Measurements from ENCODE around the gene MZT2B.
"Not testable (repeated sequence)": the region's sequence is repeated elsewhere in the genome, so short reads cannot be mapped to it uniquely, and the experiment has no call there.

MZT2B gene

DNA sequence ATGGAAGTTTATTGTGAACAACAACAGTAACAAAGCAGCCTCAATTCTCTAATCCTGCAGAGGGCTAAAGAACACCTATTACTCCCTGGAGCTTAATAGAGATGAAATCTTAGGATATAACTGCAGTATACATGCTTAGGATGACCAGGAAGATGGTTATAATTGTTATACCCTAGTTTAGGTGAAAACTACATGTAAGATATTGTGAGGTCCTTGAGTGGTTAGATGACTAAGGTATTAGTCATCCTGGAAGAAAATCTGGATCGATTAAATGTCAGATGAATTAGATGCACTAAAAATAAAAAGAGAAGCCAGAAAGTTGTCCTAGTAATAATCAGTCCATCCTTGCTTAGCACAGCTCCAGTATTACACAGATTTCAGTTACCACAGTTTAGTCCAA lies 38.4 kb downstream of the MZT2B start:
- not testable (repeated sequence) for H3K4me1 Mint-ChIP-seq

DNA sequence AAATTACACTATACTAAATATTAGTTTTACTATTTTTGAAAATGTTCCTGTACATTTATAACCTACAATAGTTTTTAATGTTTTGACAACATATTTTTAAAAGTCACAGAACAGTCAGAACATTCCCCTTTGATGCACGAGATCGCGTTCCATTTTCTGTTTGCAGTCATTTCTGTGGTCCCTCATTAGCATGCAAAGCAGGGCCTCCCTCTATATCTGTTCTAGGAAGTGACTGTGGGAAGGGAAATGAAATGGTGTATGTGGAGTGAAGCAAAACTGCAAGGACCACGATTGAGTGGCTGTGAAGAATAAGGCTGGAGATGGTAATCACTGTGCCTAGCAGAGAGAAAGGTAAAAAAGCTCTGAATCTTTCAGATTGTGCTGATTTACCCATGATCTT lies 40.5 kb downstream of the MZT2B start:
- not testable (repeated sequence) for H3K27ac Mint-ChIP-seq (ENCODE audit: low read depth); H3K4me1 Mint-ChIP-seq; H3K27me3 Mint-ChIP-seq; H3K4me3 Mint-ChIP-seq; H3K36me3 Mint-ChIP-seq (ENCODE audit: insufficient read depth); DNase-seq (ENCODE audit: low spot score in 2 of 2); H3K9me3 Mint-ChIP-seq; ATAC-seq (replicated peaks; ENCODE audit: extremely low read depth, poor library complexity, severe bottlenecking)

More for the DNA sequence above, 38.4 kb downstream of the MZT2B start:
- H3K27ac Mint-ChIP-seq (ENCODE audit: low read depth); ATAC-seq (replicated peaks; ENCODE audit: extremely low read depth, poor library complexity, severe bottlenecking); DNase-seq (ENCODE audit: low spot score in 2 of 2); H3K9me3 Mint-ChIP-seq; H3K36me3 Mint-ChIP-seq (ENCODE audit: insufficient read depth); H3K4me3 Mint-ChIP-seq; H3K27me3 Mint-ChIP-seq: not testable (repeated sequence)

DNA sequence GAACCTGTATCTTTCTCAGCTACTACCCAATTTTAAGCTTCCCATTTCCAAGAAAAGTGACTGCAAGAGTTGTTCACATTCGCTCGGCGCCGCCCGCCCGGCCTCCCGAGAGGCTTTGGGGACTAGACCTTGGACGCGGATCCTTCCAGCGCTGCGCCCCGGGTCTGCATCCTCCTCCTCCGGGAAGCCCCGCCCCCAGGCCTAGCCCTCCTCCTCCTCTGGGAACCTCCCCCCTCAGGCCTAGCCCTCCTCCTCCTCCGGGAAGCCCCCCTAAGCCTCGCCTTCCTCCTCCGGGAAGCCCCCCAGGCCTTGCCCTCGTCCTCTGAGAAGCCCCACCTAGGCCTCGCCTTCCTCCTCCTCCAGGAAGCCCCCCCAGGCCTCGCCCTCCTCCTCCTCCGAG lies 45.9 kb downstream of the MZT2B start:
- not testable (repeated sequence) for H3K4me3 Mint-ChIP-seq; H3K27me3 Mint-ChIP-seq; H3K27ac Mint-ChIP-seq (ENCODE audit: low read depth); H3K4me1 Mint-ChIP-seq; H3K9me3 Mint-ChIP-seq; DNase-seq (ENCODE audit: low spot score in 2 of 2); H3K36me3 Mint-ChIP-seq (ENCODE audit: insufficient read depth); ATAC-seq (replicated peaks; ENCODE audit: extremely low read depth, poor library complexity, severe bottlenecking)

DNA sequence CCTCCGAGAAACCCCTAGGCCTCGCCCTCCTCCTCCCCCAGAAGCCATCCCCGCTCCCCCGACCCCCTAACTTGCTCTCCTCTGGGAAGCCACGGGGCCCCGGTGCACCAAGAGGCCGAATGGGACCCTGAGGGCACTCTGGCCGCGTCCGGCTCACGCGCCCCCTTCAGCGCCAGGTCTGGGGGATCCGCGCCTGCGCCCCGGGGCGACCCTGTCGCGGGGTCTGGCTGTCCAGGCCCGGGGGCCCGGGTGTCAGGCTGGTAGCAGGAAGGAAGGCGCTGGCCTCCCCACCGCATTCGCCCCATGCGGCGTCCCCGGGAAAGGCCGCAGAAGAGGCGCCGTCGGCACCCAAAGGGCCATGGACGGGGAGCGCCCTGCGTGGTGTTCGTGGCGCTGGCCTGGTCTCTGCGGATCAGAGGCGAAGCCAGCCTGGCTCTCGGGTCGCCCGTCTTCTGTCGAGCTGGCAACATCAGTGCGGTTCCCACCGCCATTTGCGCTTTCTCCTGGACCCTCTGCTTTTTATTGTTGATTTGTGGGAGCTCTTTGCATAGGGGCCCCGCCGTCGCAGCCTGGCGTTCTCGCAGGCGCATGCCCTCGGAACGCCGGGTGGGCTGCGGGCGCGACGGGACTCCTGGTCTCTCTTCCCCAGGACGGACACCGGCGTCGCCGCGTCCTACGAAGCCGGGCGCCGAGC lies 46.6 kb downstream of the MZT2B start:
- not testable (repeated sequence) for H3K9me3 Mint-ChIP-seq; H3K36me3 Mint-ChIP-seq (ENCODE audit: insufficient read depth); H3K27me3 Mint-ChIP-seq; H3K4me1 Mint-ChIP-seq; H3K4me3 Mint-ChIP-seq; ATAC-seq (replicated peaks; ENCODE audit: extremely low read depth, poor library complexity, severe bottlenecking); H3K27ac Mint-ChIP-seq (ENCODE audit: low read depth); DNase-seq (ENCODE audit: low spot score in 2 of 2)

DNA sequence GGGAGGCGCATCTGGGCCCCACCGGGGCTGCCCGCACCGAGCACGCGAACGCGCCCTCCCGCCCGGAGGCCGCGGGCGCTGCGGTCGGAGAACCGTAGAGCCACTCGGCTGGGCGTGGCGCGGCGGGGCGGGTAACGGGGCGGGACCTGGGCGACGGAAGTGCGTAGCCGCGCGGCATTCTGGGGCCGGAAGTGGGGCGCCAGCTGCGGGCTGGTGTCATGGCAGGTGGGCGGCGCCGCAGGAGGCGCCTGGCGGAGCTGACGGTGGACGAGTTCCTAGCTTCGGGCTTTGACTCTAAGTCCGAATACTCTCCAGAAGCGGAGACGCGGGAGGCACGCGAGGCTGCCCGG lies 47.1 kb downstream of the MZT2B start:
- not testable (repeated sequence) for H3K9me3 Mint-ChIP-seq; H3K27me3 Mint-ChIP-seq; H3K27ac Mint-ChIP-seq (ENCODE audit: low read depth); H3K4me1 Mint-ChIP-seq; H3K36me3 Mint-ChIP-seq (ENCODE audit: insufficient read depth); H3K4me3 Mint-ChIP-seq; ATAC-seq (replicated peaks; ENCODE audit: extremely low read depth, poor library complexity, severe bottlenecking); DNase-seq (ENCODE audit: low spot score in 2 of 2)

DNA sequence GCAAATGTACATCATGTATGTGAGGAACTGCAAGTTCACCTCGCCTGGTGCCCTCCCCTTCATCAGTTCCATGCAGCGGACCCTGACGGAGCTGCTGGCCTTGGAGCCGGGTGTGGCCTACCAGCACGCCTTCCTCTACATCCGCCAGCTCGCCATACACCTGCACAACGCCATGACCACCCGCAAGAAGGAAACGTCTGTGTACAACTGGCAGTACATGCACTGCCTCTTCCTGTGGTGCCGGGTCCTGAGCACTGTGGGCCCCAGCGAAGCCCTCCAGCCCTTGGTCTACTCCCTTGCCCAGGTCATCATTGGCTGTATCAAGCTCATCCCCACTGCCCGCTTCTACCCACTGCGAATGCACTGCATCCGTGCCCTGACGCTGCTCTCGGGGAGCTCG lies 48.3 kb downstream of the MZT2B start:
- not testable (repeated sequence) for ATAC-seq (replicated peaks; ENCODE audit: extremely low read depth, poor library complexity, severe bottlenecking); H3K4me3 Mint-ChIP-seq; H3K4me1 Mint-ChIP-seq; H3K27me3 Mint-ChIP-seq; H3K9me3 Mint-ChIP-seq; H3K27ac Mint-ChIP-seq (ENCODE audit: low read depth); DNase-seq (ENCODE audit: low spot score in 2 of 2); H3K36me3 Mint-ChIP-seq (ENCODE audit: insufficient read depth)

DNA sequence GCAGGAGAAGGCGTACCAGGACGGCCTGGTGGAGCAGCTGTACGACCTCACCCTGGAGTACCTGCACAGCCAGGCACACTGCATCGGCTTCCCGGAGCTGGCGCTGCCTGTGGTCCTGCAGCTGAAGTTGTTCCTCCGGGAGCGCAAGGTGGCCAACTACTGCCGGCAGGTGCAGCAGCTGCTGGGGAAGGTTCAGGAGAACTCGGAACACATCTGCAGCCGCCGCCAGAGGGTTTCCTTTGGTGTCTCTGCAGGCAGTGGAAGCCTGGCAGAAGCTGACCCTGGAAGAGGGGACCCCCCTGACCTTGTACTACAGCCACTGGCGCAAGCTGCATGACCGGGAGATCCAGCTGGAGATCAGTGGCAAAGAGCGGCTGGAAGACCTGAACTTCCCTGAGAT lies 48.8 kb downstream of the MZT2B start:
- H3K9me3 Mint-ChIP-seq; H3K27ac Mint-ChIP-seq (ENCODE audit: low read depth); H3K4me3 Mint-ChIP-seq; H3K4me1 Mint-ChIP-seq; DNase-seq (ENCODE audit: low spot score in 2 of 2); H3K36me3 Mint-ChIP-seq (ENCODE audit: insufficient read depth); ATAC-seq (replicated peaks; ENCODE audit: extremely low read depth, poor library complexity, severe bottlenecking); H3K27me3 Mint-ChIP-seq: not testable (repeated sequence)

DNA sequence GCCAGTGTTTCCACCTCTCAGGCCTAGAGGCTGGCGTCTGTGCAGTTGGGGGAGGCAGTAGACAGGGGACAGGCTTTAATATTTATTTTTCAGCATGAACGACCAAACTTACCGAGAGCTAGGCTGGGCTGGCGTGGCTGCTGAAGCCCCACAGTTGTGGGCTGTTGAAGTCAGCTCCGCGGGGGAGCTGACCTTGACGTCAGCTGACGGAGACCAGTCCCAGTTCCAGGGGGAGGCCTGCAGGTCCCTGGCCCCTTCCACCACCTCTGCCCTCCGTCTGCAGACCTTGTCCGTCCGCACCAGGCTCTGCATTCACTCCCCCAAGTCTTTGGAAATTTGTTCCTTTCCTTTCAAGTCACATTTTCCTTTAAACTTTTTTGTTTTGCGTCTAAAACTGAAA lies 49.6 kb downstream of the MZT2B start:
- Mint-ChIP-seq H3K36me3 (ENCODE audit: insufficient read depth) (no peaks in the 10 kb centered on the region), H3K27ac (ENCODE audit: low read depth) (no peak overlapping the region), H3K4me3 (no peak overlapping the region), H3K4me1 (no peaks in the 10 kb centered on the region), H3K27me3 (peaks cover 12% of the 10 kb centered on the region), H3K9me3 (no peaks in the 10 kb centered on the region)
- no peak for ATAC-seq (replicated peaks; ENCODE audit: extremely low read depth, poor library complexity, severe bottlenecking)
- no peak for DNase-seq (ENCODE audit: low spot score in 2 of 2)

DNA sequence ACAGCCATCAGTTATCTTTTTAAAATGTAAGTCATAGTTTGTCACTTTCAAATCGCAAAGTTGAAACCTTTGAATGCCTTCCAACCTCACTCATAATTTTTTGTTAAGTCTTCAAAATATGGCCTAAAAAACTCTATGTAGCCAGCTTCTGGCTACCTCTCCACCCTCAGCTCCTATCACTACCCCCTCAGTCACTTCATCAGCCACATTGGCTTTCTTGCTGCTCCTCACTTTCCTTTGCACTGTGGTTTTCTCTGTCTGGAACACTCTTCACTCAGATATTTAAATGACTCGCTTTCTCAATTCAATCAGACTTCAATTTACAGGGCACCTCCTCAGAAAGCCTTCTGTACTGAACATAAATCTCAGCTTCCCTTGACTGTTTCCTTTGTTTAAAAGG lies 51.0 kb downstream of the MZT2B start:
- not testable (repeated sequence) for H3K4me1 Mint-ChIP-seq; H3K9me3 Mint-ChIP-seq; ATAC-seq (replicated peaks; ENCODE audit: extremely low read depth, poor library complexity, severe bottlenecking); H3K36me3 Mint-ChIP-seq (ENCODE audit: insufficient read depth); H3K4me3 Mint-ChIP-seq; H3K27ac Mint-ChIP-seq (ENCODE audit: low read depth); DNase-seq (ENCODE audit: low spot score in 2 of 2)
- peaks cover 16% of the 10 kb centered on the region for H3K27me3 Mint-ChIP-seq

DNA sequence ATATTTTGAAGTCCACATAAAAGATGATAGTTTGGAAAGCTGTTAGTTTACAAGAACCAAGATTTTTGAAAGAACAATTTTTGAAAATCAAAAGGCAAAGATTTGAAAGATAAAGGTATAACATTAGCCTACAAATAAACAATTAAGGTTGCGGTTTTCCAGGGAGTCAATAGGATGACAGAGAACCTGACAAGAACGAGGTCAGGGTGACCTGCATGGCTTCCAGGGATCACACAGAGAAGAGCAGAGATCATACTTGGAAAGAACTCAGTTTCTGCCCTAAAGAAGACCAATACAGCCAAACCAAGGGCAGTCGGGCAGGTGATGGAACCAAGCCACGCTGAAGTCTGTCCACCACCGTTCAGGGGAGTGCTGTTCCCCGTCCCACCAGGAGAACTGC lies 57.5 kb downstream of the MZT2B start:
- H3K36me3 Mint-ChIP-seq (ENCODE audit: insufficient read depth); ATAC-seq (replicated peaks; ENCODE audit: extremely low read depth, poor library complexity, severe bottlenecking); H3K4me1 Mint-ChIP-seq; H3K27ac Mint-ChIP-seq (ENCODE audit: low read depth); DNase-seq (ENCODE audit: low spot score in 2 of 2); H3K4me3 Mint-ChIP-seq; H3K9me3 Mint-ChIP-seq: not testable (repeated sequence)
- H3K27me3 Mint-ChIP-seq: peaks cover 36% of the 10 kb centered on the region
